C4-2B (cell line): Measurements from ENCODE around the gene IFNB1.

Source experiments
- CTCF ChIP-seq: fragments of 450-650 bp; conservative IDR thresholded peaks from 2 replicates; pipeline ENCODE4 v1.5.1; 2017; ENCODE audit warnings: mild to moderate bottlenecking
- ZFX ChIP-seq: fragments of 450-650 bp; IDR thresholded peaks from 2 replicates; pipeline ENCODE4 v1.6.1; 2017

DNA sequence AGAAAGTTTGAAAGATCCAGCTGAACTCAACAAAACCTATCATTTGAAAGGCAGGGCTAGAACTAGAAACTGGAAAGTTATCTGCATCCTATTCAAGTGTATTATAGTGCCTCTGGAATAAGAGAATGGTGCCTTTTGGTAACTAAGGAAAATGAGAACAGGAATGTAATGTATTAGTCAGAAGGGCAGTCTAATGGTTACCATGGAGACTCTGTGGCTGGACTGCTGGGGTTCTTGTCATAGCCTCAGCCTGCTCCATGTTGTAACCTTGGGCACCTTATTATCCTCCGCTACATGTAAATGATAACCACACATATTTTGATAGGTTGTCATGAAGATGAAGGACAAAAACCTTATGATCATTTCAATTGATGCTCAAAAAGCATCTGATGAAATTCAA is 24.6 kb upstream of the IFNB1 start:
- TF ChIP-seq CTCF: no peak
- TF ChIP-seq ZFX: no peak
